Tracheal epithelial cell (primary cell): ENCODE results near the gene DENND4B. TPM values are rescaled to one million over a fixed set of nuclear protein-coding genes. Genes with fewer than 3 reads are reported as not detected.

Source experiments
- total RNA-seq: library from RNA; depleted of rRNA; stranded (reverse); fragments of >200 nt; gene quantifications from 2 replicates; pipeline ENCODE4 v1.2.1, GENCODE V29; 2014

DENND4B gene, protein sequence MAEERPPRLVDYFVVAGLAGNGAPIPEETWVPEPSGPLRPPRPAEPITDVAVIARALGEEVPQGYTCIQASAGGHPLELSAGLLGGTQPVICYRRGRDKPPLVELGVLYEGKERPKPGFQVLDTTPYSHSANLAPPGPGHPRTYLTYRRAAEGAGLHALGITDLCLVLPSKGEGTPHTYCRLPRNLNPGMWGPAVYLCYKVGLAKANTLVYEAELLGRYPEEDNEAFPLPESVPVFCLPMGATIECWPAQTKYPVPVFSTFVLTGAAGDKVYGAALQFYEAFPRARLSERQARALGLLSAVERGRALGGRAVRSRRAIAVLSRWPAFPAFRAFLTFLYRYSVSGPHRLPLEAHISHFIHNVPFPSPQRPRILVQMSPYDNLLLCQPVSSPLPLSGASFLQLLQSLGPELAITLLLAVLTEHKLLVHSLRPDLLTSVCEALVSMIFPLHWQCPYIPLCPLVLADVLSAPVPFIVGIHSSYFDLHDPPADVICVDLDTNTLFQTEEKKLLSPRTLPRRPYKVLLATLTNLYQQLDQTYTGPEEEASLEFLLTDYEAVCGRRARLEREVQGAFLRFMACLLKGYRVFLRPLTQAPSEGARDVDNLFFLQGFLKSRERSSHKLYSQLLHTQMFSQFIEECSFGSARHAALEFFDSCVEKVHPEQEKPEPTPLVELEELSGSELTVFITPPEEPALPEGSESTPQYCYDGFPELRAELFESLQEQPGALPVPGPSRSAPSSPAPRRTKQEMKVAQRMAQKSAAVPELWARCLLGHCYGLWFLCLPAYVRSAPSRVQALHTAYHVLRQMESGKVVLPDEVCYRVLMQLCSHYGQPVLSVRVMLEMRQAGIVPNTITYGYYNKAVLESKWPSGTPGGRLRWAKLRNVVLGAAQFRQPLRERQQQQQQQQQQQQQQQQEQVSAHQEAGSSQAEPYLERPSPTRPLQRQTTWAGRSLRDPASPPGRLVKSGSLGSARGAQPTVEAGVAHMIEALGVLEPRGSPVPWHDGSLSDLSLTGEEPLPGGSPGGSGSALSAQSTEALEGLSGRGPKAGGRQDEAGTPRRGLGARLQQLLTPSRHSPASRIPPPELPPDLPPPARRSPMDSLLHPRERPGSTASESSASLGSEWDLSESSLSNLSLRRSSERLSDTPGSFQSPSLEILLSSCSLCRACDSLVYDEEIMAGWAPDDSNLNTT (N-terminal part only)
- 11.1 and 15.9 TPM in 2 replicates for total RNA-seq

GRCh38 chr1:153946622-153947241 is at the start of gene DENND4B:
Gene DENND4B, minus strand, starts transcription at chr1:153946718. Its CDS starts 2,344 bp downstream, at chr1:153944374.

DNA sequence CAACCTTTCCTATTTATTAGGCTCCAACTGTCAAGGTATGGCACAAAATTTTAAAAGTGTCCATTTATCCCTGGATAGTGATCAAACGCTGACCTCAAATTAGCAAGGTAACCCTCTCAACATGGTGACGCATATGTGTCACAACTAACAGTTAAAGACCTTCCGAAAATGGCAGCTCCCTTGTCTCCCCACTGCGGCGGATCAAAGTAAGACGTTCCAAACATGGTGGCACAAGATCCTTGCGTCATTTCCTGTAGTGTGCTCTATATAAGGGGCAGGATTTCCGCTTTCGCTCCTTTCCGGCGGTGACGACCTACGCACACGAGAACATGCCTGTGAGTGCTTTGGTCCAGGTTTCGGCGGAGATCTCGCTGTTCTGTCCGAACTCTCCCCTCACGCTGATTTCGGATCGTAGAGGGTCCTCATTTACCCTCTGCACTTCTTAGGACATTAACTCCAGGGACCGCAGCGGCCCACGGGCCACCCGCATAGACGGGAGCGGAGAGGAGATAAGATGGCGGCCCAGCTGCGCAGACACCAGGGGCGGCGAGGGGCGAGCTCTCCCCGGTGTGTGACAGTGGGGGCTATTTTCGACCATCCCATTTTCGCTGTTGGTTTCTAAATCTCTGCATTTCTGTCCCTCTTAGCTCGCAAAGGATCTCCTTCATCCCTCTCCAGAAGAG is 44.1 kb upstream of the DENND4B start, which contains the start of gene RPS27:
RPS27 (plus strand) TSS at position 295 of the 683 bp plus-strand sequence; CDS start at position 330, 35 bp downstream.

DNA sequence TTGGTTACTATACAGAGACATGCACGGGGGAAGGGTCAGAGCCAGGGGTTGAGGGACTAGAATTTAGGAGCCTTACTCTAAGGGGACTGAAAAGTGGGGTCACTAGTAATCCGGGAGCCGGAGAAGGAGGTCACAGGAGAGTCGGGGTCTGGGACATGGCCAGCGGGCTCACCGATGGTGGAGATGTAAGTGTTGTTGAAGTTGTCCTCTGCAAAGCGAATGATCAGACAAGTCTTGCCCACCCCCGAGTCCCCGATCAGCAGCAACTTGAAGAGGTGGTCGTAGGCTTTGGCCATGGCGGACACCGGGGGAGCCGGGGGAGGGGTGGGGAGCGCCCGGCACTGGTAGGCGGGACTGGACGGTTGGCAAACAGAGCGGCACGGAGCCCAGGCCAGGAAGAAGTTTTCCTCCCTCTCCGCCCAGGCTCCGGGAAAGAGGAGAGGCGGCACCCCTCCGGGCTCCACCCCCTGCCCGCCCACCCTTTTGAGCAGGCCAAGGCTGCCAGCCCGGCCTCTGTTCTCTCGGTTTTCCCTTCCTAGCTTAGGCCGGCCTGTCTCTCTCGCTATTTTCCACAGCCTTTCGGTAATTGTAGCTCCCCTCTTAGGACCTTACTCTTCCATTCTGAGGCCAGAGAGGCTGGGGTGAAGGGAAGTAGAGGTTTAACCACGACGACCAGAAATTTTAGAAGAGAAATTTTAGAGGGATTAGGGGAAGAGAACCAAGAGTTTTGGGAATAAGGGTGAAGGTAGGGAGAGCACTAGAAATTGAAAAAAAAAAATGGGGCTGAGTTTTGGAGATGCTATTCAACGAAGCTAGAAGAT is 39.6 kb upstream of the DENND4B start, which contains the start of gene RAB13:
RAB13 (minus strand) TSS at position 399 of the 821 bp plus-strand sequence; CDS start at position 296, 103 bp downstream.

GRCh38 chr1:153977250-153978240 is 31.0 kb upstream of the DENND4B start, which contains the start of gene JTB:
Gene JTB, minus strand, starts transcription at chr1:153977674. Its CDS starts 422 bp downstream, at chr1:153977252.

GRCh38 chr1:153967107-153967999 is 20.8 kb upstream of the DENND4B start, which contains the start of gene CREB3L4:
Gene CREB3L4, plus strand, starts transcription at chr1:153967902. Its CDS starts 624 bp downstream, at chr1:153968526.

GRCh38 chr1:153963030-153963849 is 16.7 kb upstream of the DENND4B start, which contains the start of gene SLC39A1:
Gene SLC39A1, minus strand, starts transcription at chr1:153963537. Its CDS starts 822 bp downstream, at chr1:153962715.

DNA sequence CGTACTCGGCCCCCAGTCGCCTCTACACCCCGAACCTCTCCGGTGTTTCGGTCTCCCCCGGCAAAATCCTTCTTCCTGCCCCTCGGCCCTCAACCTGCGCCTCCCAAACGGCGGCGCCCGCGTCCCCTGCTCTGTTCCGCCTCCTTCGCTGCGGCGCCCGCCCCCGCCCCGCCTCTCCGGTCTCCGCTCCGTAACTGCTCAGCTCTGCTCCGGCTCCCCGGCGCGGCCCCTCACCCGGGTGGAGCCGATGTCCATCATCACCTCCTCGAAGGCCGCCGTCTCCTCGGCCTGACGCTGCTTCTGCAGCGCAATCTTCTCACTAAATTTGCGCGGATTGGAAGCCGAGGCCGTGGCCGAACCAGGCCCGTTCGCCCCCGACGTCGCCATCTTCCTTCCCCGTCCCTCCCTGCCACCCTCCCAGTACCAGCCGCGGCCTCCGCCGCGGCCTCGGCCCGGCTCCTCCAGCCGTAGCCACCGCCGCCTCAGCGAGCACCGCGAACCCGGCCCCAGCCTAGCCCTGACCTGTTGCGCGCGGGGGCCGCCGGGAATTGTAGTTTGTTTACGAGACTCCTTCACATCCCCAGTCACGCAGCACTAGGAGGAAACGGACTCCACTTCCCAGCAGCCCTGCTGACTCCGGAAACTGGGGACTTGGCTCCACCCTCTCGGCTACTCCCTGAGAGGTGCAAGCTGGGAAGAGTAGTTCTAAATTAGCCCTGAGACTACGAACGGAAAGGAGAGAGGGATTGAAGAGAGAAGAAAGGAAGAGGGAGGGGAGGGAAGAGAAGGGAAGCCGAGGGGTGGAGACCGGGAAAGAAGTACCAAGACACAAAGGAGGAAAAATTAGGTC is 11.8 kb upstream of the DENND4B start, which contains the start of gene CRTC2:
CRTC2 (minus strand) TSS at position 502 of the 850 bp plus-strand sequence; CDS start at position 387, 115 bp downstream.

DNA sequence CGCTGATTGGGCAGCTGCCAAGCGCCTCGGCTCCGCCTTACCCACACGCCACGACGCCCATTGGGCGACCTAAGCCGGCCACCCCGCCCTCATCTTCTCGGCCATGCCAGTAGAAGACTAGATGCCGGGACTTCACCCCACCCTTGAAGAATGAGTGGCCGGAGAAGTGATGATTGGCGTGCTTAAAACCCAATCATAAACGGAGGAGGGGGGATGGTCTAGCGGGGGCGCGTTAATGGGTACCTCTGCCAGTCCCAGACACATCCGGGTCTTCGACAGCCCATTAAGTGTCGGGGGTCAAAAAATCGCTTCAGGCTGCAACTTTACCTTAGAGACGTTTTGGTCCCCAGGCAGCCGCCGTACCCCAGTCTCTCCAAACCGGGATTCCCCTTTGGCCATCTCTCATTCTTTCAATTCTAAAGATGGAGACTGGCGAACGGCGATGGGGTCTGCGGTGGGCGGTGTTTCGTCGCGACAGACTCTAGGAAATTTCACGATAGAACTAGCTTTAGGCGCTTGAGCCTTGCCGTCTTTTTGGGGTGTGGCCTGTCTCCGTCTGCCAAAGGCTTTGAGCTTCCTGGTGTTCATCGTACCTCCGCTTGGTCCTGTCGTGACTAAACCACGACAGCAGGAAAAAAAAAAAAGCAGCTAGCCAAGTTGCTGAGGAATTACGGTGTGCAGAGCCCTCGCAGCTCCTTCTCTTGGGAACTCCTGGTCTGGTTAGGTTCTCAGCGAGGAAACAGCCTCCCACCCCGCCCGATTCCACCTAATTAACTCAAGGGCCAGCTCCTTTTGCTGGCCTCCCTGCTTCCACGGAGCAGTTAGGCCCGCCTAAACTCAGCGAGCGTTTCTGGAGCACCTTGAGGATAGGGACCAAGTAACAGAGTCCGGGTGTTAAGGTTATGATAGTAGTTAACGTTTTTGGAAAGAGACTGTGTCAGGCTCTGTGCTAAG is 23.3 kb downstream of the DENND4B start, which contains the start of gene GATAD2B:
GATAD2B (minus strand) TSS at position 1 of the 954 bp plus-strand sequence. CDS start 94,625 bp downstream, outside the sequence.

Other genes starting within 250 kb of the DENND4B start
- 12.5 and 14.5 TPM in 2 replicates for gene INTS3, start 218.7 kb downstream of the DENND4B start, total RNA-seq
- 5.1 and 17.9 TPM in 2 replicates for gene SLC27A3, start 171.3 kb downstream of the DENND4B start, total RNA-seq
- 3.6 and 4.0 TPM in 2 replicates for gene GATAD2B, start 23.7 kb downstream of the DENND4B start, total RNA-seq
- gene CRTC2, start 11.9 kb upstream of the DENND4B start, total RNA-seq, result 2.7 and 3.6 TPM in 2 replicates
- 134 and 176 TPM in 2 replicates for gene SLC39A1, start 16.8 kb upstream of the DENND4B start, total RNA-seq
- gene CREB3L4, start 21.2 kb upstream of the DENND4B start, total RNA-seq, result 8.0 and 11.1 TPM in 2 replicates
- 207 and 231 TPM in 2 replicates for gene JTB, start 31.0 kb upstream of the DENND4B start, total RNA-seq
- gene RAB13, start 39.6 kb upstream of the DENND4B start, total RNA-seq, result 42.6 and 50.4 TPM in 2 replicates
- 1,885 and 2,803 TPM in 2 replicates for gene RPS27, start 44.0 kb upstream of the DENND4B start, total RNA-seq
- 0.21 and 0.24 TPM in 2 replicates for gene NUP210L, start 208.4 kb upstream of the DENND4B start, total RNA-seq
- gene TPM3, start 245.4 kb upstream of the DENND4B start, total RNA-seq, result 196 and 436 TPM in 2 replicates